T-helper 17 cell (primary cell): Measurements from ENCODE around the gene SEMA3F. TPM values are rescaled to one million over a fixed set of nuclear protein-coding genes. Genes with fewer than 3 reads are reported as not detected.
A peak's percentile ranks its signal among the peaks of the same experiment; 100 is the strongest.
"Not testable (repeated sequence)": the region's sequence is repeated elsewhere in the genome, so short reads cannot be mapped to it uniquely, and the experiment has no call there.

Source experiments
- ATAC-seq: fragments of 150-1000 bp; cut with Tn5 transposase; 2 replicates; pipeline ENCODE4 v1.10.0; 2021; ENCODE audit warnings: mild to moderate bottlenecking, moderate library complexity
- DNase-seq, 3 donors: peaks; one replicate each; pipeline versions ENCODE4 v3.0.0 to v3.0.0-alpha.2; 2020 to 2021
- H3K9me3 ChIP-seq: one replicate; pipeline ENCODE4 v1.7.0; 2013; ENCODE audit warnings: low read length, mild to moderate bottlenecking; ENCODE audit not compliant: control insufficient read depth, poor library complexity, severe bottlenecking
- H3K27ac Mint-ChIP-seq: one replicate; pipeline ENCODE4 v1.8.0; 2022; ENCODE audit warnings: mild to moderate bottlenecking, moderate library complexity, mixed read lengths
- H3K27me3 Mint-ChIP-seq: one replicate; pipeline ENCODE4 v1.8.0; 2022; ENCODE audit warnings: mixed read lengths
- H3K36me3 Mint-ChIP-seq: one replicate; pipeline ENCODE4 v1.8.0; 2022; ENCODE audit warnings: low read depth, mixed read lengths
- H3K4me1 Mint-ChIP-seq: one replicate; pipeline ENCODE4 v1.8.0; 2022; ENCODE audit warnings: mild to moderate bottlenecking, mixed read lengths
- H3K4me3 Mint-ChIP-seq: one replicate; pipeline ENCODE4 v1.8.0; 2022; ENCODE audit warnings: mild to moderate bottlenecking, moderate library complexity, mixed read lengths
- total RNA-seq, 4 donors: library from RNA in 2 of 4; stranded (reverse) in 2 of 4; gene quantifications; one replicate each; pipeline ENCODE4 v1.2.3 and lab custom pipeline; 2022 to 2026

Gene SEMA3F
- total RNA-seq, 2 donors from 2014 or later, result 0.18 TPM; not detected in 1

GRCh38 chr3:50202353-50203112 is 47.4 kb downstream of the SEMA3F start:
- H3K9me3 ChIP-seq, result no peaks in the 10 kb centered on the region
- ATAC-seq (no peak), DNase-seq (no peak)
- Mint-ChIP-seq H3K27ac (no peak overlapping the region), H3K36me3 (peaks cover 2% of the 10 kb centered on the region), H3K4me3 (peak overlapping the region; percentile 19), H3K4me1 (peaks cover 3% of the 10 kb centered on the region), H3K27me3 (peaks cover 39% of the 10 kb centered on the region)

GRCh38 chr3:50203113-50203808 is 48.1 kb downstream of the SEMA3F start:
- peaks cover 44% of the 10 kb centered on the region for H3K27me3 Mint-ChIP-seq
- peak overlapping the region; percentile 19 for H3K4me3 Mint-ChIP-seq

GRCh38 chr3:50203809-50204803 is 49.0 kb downstream of the SEMA3F start:
- H3K4me1 Mint-ChIP-seq, result peaks cover 5% of the 10 kb centered on the region
- DNase-seq (no peak), ATAC-seq (no peak)
- H3K27me3 Mint-ChIP-seq, result peaks cover 52% of the 10 kb centered on the region
- H3K9me3 ChIP-seq, result no peaks in the 10 kb centered on the region
- no peak overlapping the region for H3K4me3 Mint-ChIP-seq
- peaks cover 5% of the 10 kb centered on the region for H3K36me3 Mint-ChIP-seq
- no peak overlapping the region for H3K27ac Mint-ChIP-seq

More at GRCh38 chr3:50203113-50203808, 48.1 kb downstream of the SEMA3F start:
- no peak for DNase-seq
- peaks cover 3% of the 10 kb centered on the region for H3K4me1 Mint-ChIP-seq
- H3K9me3 ChIP-seq, result no peaks in the 10 kb centered on the region
- H3K36me3 Mint-ChIP-seq, result peaks cover 2% of the 10 kb centered on the region
- H3K27ac Mint-ChIP-seq, result no peak overlapping the region
- no peak for ATAC-seq

GRCh38 chr3:50204804-50205412 is 49.8 kb downstream of the SEMA3F start, which contains the start of gene SLC38A3:
Gene SLC38A3, plus strand, starts transcription at chr3:50205271. Its CDS starts 8,929 bp downstream, at chr3:50214200.
- H3K4me3 Mint-ChIP-seq, result peak within 1 kb of the TSS; percentile 55
- H3K36me3 Mint-ChIP-seq, result peaks cover 5% of the 10 kb centered on the region
- H3K27ac Mint-ChIP-seq, result no peak within 1 kb of the TSS
- no peaks in the 10 kb centered on the region for H3K9me3 ChIP-seq
- DNase-seq, result peak in 1 of 3 donors; percentile 20
- H3K4me1 Mint-ChIP-seq, result peaks cover 5% of the 10 kb centered on the region
- ATAC-seq, result peak; percentile 50
- H3K27me3 Mint-ChIP-seq, result peaks cover 52% of the 10 kb centered on the region

- H3K4me3 Mint-ChIP-seq, result peak overlapping the region; percentile 55
- peak; percentile 81 for ATAC-seq
These were observed 50.5 kb downstream of the SEMA3F start for GRCh38 chr3:50205413-50206276.

GRCh38 chr3:50207359-50208042 is 52.4 kb downstream of the SEMA3F start:
- Mint-ChIP-seq H3K36me3 (peaks cover 5% of the 10 kb centered on the region), H3K4me3 (peak overlapping the region; percentile 7), H3K27me3 (peaks cover 35% of the 10 kb centered on the region), H3K27ac (no peak overlapping the region), H3K4me1 (peaks cover 5% of the 10 kb centered on the region)
- DNase-seq (no peak), ATAC-seq (no peak)
- no peaks in the 10 kb centered on the region for H3K9me3 ChIP-seq

More at GRCh38 chr3:50205413-50206276, 50.5 kb downstream of the SEMA3F start:
- H3K4me1 Mint-ChIP-seq, result peaks cover 5% of the 10 kb centered on the region
- no peak overlapping the region for H3K27ac Mint-ChIP-seq
- H3K27me3 Mint-ChIP-seq, result peaks cover 51% of the 10 kb centered on the region
- no peaks in the 10 kb centered on the region for H3K9me3 ChIP-seq
- DNase-seq, result peak in 1 of 3 donors; percentile 16
- H3K36me3 Mint-ChIP-seq, result peaks cover 5% of the 10 kb centered on the region

- DNase-seq (no peak), ATAC-seq (no peak)
- Mint-ChIP-seq H3K4me3 (no peak overlapping the region), H3K36me3 (peaks cover 3% of the 10 kb centered on the region), H3K27ac (no peak overlapping the region), H3K4me1 (peaks cover 5% of the 10 kb centered on the region), H3K27me3 (peaks cover 24% of the 10 kb centered on the region)
- no peaks in the 10 kb centered on the region for H3K9me3 ChIP-seq
These were observed 53.7 kb downstream of the SEMA3F start for GRCh38 chr3:50208677-50209344.

- H3K27ac Mint-ChIP-seq, result no peak overlapping the region
- DNase-seq, result no peak
- H3K27me3 Mint-ChIP-seq, result peaks cover 24% of the 10 kb centered on the region
- ATAC-seq, result no peak
- no peak overlapping the region for H3K4me3 Mint-ChIP-seq
- no peaks in the 10 kb centered on the region for H3K9me3 ChIP-seq
- H3K4me1 Mint-ChIP-seq, result peaks cover 5% of the 10 kb centered on the region
- H3K36me3 Mint-ChIP-seq, result peaks cover 3% of the 10 kb centered on the region
These were observed 55.0 kb downstream of the SEMA3F start for GRCh38 chr3:50210176-50210509.

GRCh38 chr3:50210510-50211367 is 55.6 kb downstream of the SEMA3F start:
- Mint-ChIP-seq H3K4me3 (no peak overlapping the region), H3K36me3 (peaks cover 3% of the 10 kb centered on the region), H3K27me3 (peaks cover 24% of the 10 kb centered on the region), H3K27ac (no peak overlapping the region), H3K4me1 (peaks cover 3% of the 10 kb centered on the region)
- ATAC-seq (no peak), DNase-seq (no peak)
- H3K9me3 ChIP-seq, result no peaks in the 10 kb centered on the region

- H3K9me3 ChIP-seq, H3K36me3 Mint-ChIP-seq, DNase-seq, H3K4me1 Mint-ChIP-seq, ATAC-seq, H3K4me3 Mint-ChIP-seq: not testable (repeated sequence)
- Mint-ChIP-seq H3K27me3 (peaks cover 24% of the 10 kb centered on the region), H3K27ac (peak overlapping the region; percentile 11)
These were observed 56.2 kb downstream of the SEMA3F start for GRCh38 chr3:50211368-50211717.
